Measurements from ENCODE around the gene LYST.

DNA sequence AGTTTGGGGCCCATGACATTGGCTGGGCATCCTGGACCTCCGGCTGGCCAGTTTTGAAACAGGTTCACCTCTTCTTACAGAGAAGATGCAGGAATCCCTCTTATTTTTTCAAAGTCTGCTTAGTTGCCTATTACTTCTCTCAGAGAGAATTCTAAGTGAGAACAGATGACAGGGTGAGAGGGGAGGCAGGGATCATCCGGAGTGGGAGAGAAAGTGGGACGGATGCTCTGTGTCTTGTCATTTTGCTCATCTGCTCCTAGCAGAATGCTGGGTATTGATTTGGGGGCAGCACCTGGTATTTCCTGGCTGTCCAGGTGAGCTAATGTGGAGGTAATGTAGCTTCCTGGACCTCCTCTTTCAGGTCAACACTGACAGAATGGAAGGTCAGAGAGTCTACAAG is 249.6 kb downstream of the LYST start:
- TF ChIP-seq, protein P1, sequence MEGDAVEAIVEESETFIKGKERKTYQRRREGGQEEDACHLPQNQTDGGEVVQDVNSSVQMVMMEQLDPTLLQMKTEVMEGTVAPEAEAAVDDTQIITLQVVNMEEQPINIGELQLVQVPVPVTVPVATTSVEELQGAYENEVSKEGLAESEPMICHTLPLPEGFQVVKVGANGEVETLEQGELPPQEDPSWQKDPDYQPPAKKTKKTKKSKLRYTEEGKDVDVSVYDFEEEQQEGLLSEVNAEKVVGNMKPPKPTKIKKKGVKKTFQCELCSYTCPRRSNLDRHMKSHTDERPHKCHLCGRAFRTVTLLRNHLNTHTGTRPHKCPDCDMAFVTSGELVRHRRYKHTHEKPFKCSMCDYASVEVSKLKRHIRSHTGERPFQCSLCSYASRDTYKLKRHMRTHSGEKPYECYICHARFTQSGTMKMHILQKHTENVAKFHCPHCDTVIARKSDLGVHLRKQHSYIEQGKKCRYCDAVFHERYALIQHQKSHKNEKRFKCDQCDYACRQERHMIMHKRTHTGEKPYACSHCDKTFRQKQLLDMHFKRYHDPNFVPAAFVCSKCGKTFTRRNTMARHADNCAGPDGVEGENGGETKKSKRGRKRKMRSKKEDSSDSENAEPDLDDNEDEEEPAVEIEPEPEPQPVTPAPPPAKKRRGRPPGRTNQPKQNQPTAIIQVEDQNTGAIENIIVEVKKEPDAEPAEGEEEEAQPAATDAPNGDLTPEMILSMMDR (IDR thresholded peaks at IDR 0.05), result no peak
- TF ChIP-seq POLR2AphosphoS5 (IDR thresholded peaks at IDR 0.05) (no peak), EP300 (IDR thresholded peaks at IDR 0.05; ENCODE audit: low read depth) (no peak), POLR2A (IDR thresholded peaks at IDR 0.05) (no peak)
